ENCODE data around the gene DNAAF2.

The DNAAF2 gene

DNA sequence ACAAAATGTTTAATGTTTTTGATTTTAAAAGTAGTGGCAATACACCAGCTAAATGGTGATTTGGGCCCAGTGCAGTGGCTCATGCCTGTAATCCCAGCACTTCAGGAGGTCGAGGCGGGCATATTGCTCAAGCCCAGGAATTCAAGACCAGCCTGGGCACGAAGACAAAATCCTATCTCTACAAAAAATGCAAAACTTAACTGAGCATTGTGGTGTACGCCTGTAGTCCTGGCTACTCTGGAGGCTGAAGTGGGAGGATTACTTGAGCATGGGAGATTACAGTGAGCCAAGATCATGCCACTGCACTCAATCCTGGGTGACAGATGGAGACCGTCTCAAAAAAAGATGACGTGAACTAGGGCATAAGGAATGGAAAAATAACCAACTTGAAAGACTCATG, 19.3 kb downstream of the DNAAF2 start:
- peaks cover 12% of the 10 kb centered on the region for H3K4me1 ChIP-seq
- in situ Hi-C loops (cut with MboI; ENCODE audit: low sequenced_read_pairs), result no loop called here
- peaks cover 36% of the 10 kb centered on the region for H3K36me3 ChIP-seq (replicated peaks)
- no peaks in the 10 kb centered on the region for H3K9me3 ChIP-seq
- H3K4me3 ChIP-seq, result no peak overlapping the region
- H3K27me3 ChIP-seq (ENCODE audit: low read depth), result no peaks in the 10 kb centered on the region
- no peak for DNase-seq (ENCODE audit: low spot score in 2 of 2)

DNA sequence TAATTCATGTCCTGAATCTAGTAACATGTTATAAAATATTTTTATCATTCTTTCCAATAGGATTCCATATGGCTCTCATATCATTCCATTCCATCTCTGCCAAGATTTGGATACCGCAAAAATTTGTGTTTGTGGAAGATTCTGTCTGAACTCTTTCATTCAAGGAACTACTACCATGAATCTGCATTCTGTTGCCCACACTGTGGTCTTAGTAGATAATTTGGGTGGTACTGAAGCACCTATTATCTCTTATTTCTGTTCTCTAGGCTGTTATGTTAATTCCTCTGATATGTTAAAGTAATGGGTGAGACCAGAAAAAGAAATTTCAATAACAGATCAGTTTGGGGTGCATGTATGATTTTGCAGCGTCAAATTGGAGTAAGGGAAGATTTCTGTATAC, 20.8 kb downstream of the DNAAF2 start:
- Histone ChIP-seq H3K36me3 (replicated peaks) (peaks cover 37% of the 10 kb centered on the region), H3K4me1 (peaks cover 12% of the 10 kb centered on the region), H3K9me3 (no peaks in the 10 kb centered on the region), H3K27me3 (ENCODE audit: low read depth) (no peaks in the 10 kb centered on the region), H3K4me3 (no peak overlapping the region)
- in situ Hi-C loops (cut with MboI; ENCODE audit: low sequenced_read_pairs), result no loop called here
- DNase-seq (ENCODE audit: low spot score in 2 of 2), result no peak

DNA sequence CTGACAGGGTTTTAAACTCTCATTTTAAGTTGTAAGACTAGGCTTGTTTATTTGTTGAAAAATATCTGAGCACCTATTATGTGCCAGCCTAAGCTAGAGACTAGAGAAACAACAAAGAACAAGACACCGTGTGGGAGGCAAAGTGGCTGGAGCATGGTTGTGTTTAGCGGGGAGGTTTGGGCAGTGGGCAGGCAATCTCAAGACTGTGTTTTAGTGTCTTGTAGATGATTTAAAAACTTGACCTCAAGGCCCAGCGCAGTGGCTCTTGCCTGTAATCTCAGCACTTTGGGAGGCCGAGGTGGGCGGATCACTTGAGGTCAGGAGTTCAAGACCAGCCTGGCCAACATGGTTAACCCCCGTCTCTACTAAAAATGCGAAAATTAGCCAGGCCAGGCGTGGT, 22.4 kb downstream of the DNAAF2 start:
- no peak for DNase-seq (ENCODE audit: low spot score in 2 of 2)
- Histone ChIP-seq H3K4me1 (peaks cover 6% of the 10 kb centered on the region), H3K4me3 (no peak overlapping the region), H3K27me3 (ENCODE audit: low read depth) (no peaks in the 10 kb centered on the region), H3K36me3 (replicated peaks) (peaks cover 27% of the 10 kb centered on the region), H3K9me3 (no peaks in the 10 kb centered on the region)
- in situ Hi-C loops (cut with MboI; ENCODE audit: low sequenced_read_pairs), result no loop called here

DNA sequence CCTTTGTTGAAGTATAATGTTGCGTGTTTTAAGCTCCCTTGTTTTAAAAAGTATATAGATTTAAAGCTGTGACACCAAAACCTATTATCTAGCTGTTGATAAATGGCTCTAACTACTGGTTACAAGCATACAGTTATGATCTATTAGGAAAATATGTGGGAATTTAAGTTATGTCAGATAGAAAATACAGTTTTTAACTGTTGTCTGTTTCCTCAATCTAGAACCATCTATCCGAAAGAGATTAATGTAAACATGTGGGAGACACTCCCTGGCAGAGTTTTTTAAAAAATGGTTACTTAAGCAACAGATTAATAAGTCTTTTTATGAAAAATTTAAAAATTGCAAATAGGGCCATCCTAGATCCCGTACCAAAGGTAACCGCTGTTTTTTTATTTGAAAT, 22.8 kb downstream of the DNAAF2 start:
- H3K4me3 ChIP-seq, result no peak overlapping the region
- in situ Hi-C loops (cut with MboI; ENCODE audit: low sequenced_read_pairs), result no loop called here
- H3K9me3 ChIP-seq, result no peaks in the 10 kb centered on the region
- no peak for DNase-seq (ENCODE audit: low spot score in 2 of 2)
- no peaks in the 10 kb centered on the region for H3K27me3 ChIP-seq (ENCODE audit: low read depth)
- peaks cover 3% of the 10 kb centered on the region for H3K4me1 ChIP-seq
- peaks cover 28% of the 10 kb centered on the region for H3K36me3 ChIP-seq (replicated peaks)

DNA sequence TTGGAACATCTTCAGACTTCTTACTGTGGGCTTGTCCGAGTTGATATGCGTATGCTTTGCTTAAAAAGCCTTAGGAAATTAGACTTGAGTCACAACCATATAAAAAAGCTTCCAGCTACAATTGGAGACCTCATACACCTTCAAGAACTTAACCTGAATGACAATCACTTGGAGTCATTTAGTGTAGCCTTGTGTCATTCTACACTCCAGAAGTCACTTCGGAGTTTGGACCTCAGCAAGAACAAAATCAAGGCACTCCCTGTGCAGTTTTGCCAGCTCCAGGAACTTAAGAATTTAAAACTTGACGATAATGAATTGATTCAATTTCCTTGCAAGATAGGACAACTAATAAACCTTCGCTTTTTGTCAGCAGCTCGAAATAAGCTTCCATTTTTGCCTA, 27.5 kb downstream of the DNAAF2 start:
- in situ Hi-C loops (cut with MboI; ENCODE audit: low sequenced_read_pairs), result no loop called here
- H3K27me3 ChIP-seq (ENCODE audit: low read depth), result no peaks in the 10 kb centered on the region
- DNase-seq (ENCODE audit: low spot score in 2 of 2), result no peak
- peaks cover 3% of the 10 kb centered on the region; the same call in 1 of the 2 replicates for H3K4me1 ChIP-seq
- H3K4me3 ChIP-seq, result no peak overlapping the region
- peaks cover 46% of the 10 kb centered on the region for H3K36me3 ChIP-seq (replicated peaks)
- no peaks in the 10 kb centered on the region for H3K9me3 ChIP-seq

DNA sequence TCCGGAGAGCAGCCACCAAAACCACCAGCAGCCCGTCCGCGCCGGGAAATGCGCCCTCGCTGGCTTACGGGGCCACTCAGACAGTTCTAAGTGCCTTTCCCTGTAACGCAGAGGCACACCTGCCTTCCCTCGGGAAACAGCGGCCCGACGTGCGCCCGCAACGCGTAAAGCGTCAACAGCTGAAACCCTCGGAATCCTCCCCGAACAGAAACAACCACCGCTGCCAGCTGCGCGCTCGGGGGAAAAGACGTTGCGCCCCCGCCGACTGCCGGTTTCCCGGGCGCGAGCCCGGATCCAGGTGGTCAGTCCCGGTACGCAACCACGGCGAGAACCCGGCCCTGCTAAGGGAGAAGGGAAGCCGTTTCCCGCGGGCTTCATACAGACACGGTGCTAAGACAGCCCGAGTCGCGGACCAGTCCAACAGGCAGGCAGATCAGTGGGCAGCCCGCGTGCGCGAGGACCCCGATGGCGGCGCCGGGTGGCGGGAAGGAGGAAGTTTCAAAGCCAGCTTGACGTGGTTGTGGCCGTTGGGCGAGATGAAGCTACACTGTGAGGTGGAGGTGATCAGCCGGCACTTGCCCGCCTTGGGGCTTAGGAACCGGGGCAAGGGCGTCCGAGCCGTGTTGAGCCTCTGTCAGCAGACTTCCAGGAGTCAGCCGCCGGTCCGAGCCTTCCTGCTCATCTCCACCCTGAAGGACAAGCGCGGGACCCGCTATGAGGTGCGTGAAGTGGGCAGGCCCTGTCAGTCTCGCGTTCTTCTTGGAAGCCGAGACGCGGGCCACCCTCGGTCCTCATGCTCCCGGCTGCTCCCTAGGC, 36.4 kb downstream of the DNAAF2 start, which contains the start of gene LRR1:
Gene LRR1 (plus strand): TSS at position 456 of the 816 bp plus-strand sequence. CDS start 81 bp downstream, at position 537.
- DNase-seq (ENCODE audit: low spot score in 2 of 2), result peak; percentile 54 to 89
- H3K27me3 ChIP-seq (ENCODE audit: low read depth), result no peaks in the 10 kb centered on the region
- H3K9me3 ChIP-seq, result no peaks in the 10 kb centered on the region
- peaks cover 8% of the 10 kb centered on the region; the same call in 1 of the 2 replicates for H3K4me1 ChIP-seq
- in situ Hi-C loops (cut with MboI; ENCODE audit: low sequenced_read_pairs), result no loop called here
- H3K4me3 ChIP-seq, result peak within 1 kb of the TSS; percentile 72
- peaks cover 12% of the 10 kb centered on the region for H3K36me3 ChIP-seq (replicated peaks)

DNA sequence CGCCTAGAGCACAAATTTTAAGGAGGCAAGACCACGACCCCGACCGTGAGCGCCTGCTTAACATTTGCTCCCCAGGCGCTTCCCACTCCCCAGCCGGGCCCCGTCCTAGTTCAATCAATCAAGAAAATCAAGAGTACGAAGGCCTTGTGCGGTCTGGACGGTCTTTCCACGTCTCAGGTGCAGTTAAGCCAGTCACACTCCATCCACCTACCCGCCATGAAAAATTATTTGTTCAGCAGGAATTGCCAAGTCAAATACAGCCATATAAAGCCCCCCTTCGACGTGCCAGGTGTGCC, 36.9 kb downstream of the DNAAF2 start:
- Histone ChIP-seq H3K27me3 (ENCODE audit: low read depth) (no peaks in the 10 kb centered on the region), H3K4me3 (peak overlapping the region; percentile 72), H3K4me1 (peaks cover 8% of the 10 kb centered on the region; the same call in 1 of the 2 replicates), H3K36me3 (replicated peaks) (peaks cover 10% of the 10 kb centered on the region), H3K9me3 (no peaks in the 10 kb centered on the region)
- in situ Hi-C loops (cut with MboI; ENCODE audit: low sequenced_read_pairs), result no loop called here
- DNase-seq (ENCODE audit: low spot score in 2 of 2), result peak in 1 of 2 experiments; percentile 46

DNA sequence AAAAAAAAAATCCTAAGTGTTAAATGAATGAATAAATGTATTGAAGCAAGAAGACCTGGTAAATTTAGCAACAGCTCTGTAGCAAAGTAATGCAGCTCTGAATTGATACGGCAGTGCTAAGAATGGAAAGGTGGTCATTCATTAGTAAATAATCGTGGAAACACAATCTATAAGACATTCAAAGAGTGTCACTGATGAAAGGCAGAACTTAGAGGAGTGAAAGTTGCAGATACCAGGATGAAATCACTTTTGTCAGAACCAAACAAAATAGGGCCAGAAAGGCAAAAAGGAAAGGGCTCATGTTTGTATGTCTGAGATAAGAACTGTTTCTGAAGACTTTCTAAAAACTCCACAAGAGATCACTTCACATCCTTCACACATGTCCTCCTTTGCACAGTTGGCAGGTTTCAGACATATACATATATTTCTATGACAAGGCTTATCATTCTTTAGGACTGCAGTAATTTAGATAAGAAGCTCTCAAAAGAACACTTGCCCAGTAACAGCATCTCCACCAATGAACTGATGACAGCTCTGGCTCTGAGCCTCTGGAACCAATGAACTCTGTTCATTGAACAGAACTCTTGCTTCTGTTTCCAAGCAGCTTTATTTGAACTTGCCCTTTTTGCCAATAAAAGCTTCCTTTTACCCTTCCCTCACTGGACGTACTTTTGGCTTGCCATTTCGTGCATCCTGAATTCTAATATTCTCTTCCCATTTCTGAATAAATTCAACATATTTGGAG, 40.5 kb downstream of the DNAAF2 start:
- in situ Hi-C loops (cut with MboI; ENCODE audit: low sequenced_read_pairs), result no loop called here
- no peaks in the 10 kb centered on the region for H3K9me3 ChIP-seq
- H3K36me3 ChIP-seq (replicated peaks), result no peaks in the 10 kb centered on the region; the same call in 1 of the 2 replicates
- no peak for DNase-seq (ENCODE audit: low spot score in 2 of 2)
- H3K27me3 ChIP-seq (ENCODE audit: low read depth), result no peaks in the 10 kb centered on the region
- no peaks in the 10 kb centered on the region; the same call in 1 of the 2 replicates for H3K4me1 ChIP-seq
- H3K4me3 ChIP-seq, result no peak overlapping the region

DNA sequence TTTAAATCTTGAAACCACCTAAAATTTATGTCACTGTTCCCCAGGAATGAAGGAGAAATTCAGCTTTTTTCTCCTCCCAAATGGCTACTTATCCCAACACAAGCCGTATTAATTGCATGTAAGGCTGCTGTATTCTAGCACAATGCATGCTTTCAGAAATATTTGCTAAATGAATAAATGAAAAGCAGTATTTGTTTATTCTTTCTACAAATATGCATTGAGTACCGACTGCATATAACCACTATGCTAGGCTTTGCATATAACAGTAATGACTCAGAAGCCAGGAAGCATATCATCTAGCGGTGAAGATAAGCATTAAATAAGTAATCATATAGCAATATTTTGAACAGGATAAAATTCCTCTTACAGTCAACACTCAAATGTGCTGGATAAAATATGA, 42.0 kb downstream of the DNAAF2 start:
- Histone ChIP-seq H3K4me3 (no peak overlapping the region), H3K4me1 (no peaks in the 10 kb centered on the region; the same call in 1 of the 2 replicates)

DNA sequence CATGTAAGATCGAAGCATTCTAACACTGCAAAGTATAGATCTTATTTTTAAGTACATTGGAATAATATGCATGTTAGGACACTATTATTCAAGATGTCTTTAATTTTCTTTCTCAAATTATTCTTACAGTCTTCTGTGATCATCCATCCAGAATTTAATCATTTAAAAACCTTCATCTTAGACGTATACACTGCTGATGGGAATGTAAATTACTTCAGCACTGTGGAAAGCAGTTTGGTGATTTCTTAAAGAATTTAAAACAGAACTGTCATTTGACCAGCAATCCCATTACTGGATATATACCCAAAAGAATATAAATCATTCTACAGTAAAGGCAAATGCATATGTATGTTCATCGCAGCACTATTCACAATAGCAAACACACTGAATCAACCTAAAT, 45.7 kb downstream of the DNAAF2 start:
- in situ Hi-C loops (cut with MboI; ENCODE audit: low sequenced_read_pairs), result no loop called here
- H3K4me3 ChIP-seq, result no peak overlapping the region
- no peaks in the 10 kb centered on the region for H3K4me1 ChIP-seq
- H3K27me3 ChIP-seq (ENCODE audit: low read depth), result no peaks in the 10 kb centered on the region
- peaks cover 15% of the 10 kb centered on the region for H3K36me3 ChIP-seq (replicated peaks)
- H3K9me3 ChIP-seq, result no peaks in the 10 kb centered on the region
- DNase-seq (ENCODE audit: low spot score in 2 of 2), result no peak

More for the DNA sequence above, 42.0 kb downstream of the DNAAF2 start:
- in situ Hi-C loops (cut with MboI; ENCODE audit: low sequenced_read_pairs), result no loop called here
- Histone ChIP-seq H3K36me3 (replicated peaks) (no peaks in the 10 kb centered on the region), H3K27me3 (ENCODE audit: low read depth) (no peaks in the 10 kb centered on the region), H3K9me3 (no peaks in the 10 kb centered on the region)
- no peak for DNase-seq (ENCODE audit: low spot score in 2 of 2)

DNA sequence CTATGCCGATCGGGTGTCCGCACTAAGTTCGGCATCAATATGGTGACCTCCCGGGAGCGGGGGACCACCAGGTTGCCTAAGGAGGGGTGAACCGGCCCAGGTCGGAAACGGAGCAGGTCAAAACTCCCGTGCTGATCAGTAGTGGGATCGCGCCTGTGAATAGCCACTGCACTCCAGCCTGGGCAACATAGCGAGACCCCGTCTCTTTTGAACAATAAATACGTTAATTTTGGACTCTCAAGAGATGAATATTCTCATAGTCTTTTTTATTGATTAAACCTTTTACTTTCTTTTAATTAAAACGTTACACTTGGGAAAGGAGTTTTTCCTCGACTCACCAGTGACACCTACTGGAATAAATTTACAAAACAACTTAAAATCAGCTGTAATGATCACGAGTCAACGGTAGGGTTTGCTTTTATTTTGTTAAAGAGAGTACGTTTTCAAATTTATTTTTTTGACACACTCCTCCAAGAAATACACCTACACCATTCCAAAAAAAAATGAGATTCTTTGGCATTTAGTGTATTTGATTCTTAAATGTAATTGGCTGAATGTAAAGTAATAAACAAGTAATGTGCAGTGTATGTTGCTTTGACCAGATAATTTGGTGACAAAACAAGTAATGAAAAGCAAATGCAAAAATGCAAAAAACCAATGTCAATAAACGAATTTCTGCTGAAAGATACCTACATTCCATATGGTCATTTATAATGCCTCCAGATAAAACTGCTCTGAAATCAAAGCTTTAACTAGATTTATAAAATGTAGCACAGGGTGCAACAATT, 48.2 kb downstream of the DNAAF2 start:
- peaks cover 9% of the 10 kb centered on the region for H3K4me1 ChIP-seq
- H3K9me3 ChIP-seq, result no peaks in the 10 kb centered on the region
- H3K4me3 ChIP-seq, result peak overlapping the region; percentile 95
- peak; percentile 72 to 73 for DNase-seq (ENCODE audit: low spot score in 2 of 2)
- in situ Hi-C loops (cut with MboI; ENCODE audit: low sequenced_read_pairs), result no loop called here
- peaks cover 38% of the 10 kb centered on the region for H3K36me3 ChIP-seq (replicated peaks)
- H3K27me3 ChIP-seq (ENCODE audit: low read depth), result no peaks in the 10 kb centered on the region

DNA sequence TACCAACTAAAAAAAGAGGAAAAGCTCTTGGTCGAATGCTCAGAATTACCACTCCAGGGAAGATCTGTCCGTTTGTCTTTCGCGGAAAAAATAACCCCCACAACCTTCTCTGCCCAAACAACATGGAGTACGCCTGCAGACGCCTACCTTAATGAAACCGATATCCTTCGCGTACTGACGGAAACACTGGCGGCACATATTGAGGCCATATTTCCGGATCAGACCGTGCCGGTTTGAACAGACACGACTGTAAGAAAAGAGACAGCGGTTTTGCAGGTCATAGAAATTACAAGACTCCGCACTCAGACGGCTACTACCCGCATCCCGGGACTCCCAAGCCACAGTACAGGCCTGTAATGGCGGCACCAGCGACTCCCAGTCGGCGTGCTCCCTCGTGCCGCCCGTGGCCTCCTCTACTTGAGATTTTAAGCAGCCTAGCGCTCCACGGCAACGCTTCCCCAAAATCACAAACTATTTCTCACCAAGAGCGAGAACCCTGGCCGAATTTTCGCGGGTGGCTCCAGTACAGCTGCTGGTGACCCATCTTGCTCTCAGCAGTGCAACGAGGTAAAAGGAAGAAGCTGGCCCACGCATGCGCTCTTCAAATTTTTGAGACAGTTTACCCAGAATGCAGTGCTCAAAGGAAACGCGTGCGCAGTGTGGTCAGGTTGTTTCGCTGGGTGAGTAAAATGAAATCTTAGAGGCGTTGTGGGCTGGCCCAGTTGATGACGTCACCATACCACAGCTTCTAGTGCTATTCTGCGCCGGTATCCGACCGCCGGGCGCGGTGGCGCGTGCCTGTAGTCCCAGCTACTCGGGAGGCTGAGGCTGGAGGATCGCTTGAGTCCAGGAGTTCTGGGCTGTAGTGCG, 49.0 kb downstream of the DNAAF2 start, which contains the start of gene RPS29:
Gene RPS29 (minus strand): TSS at position 578 of the 870 bp plus-strand sequence. CDS start 34 bp downstream, at position 544.
- in situ Hi-C loops (cut with MboI; ENCODE audit: low sequenced_read_pairs), result no loop called here
- Histone ChIP-seq H3K4me3 (peak within 1 kb of the TSS; percentile 95), H3K36me3 (replicated peaks) (peaks cover 41% of the 10 kb centered on the region), H3K9me3 (no peaks in the 10 kb centered on the region), H3K27me3 (ENCODE audit: low read depth) (no peaks in the 10 kb centered on the region), H3K4me1 (peaks cover 9% of the 10 kb centered on the region)
- peak; percentile 97 for DNase-seq (ENCODE audit: low spot score in 2 of 2)
